B cell (primary cell): ENCODE data around the gene NT5DC2. TPM values are rescaled to one million over a fixed set of nuclear protein-coding genes. Genes with fewer than 3 reads are reported as not detected.

Source experiments
- ATAC-seq: fragments of 200-7000 bp; cut with Tn5 transposase; one replicate; pipeline ENCODE4 v1.10.0; 2021; ENCODE audit warnings: low read depth, mild to moderate bottlenecking, moderate number of reproducible peaks, moderate library complexity
- CTCF ChIA-PET: fragments of 350-600 bp; sonication (Branson Sonifier 250); formaldehyde crosslinking; loops from one replicate; lab custom pipeline; 2021; ENCODE audit warnings: antibody characterized with exemption, inconsistent platforms; lab: Charles Lee
- POLR2A ChIA-PET: fragments of 350-600 bp; sonication (Branson Sonifier 250); formaldehyde crosslinking; loops from one replicate; lab custom pipeline; 2021; ENCODE audit warnings: antibody characterized with exemption; lab: Charles Lee
- DNase-seq: peaks from one replicate; pipeline ENCODE4 v3.0.0; 2013
- H2AFZ ChIP-seq: 2 replicates; pipeline ENCODE4 v1.6.1; 2012; ENCODE audit warnings: mild to moderate bottlenecking, low read depth, low read length; ENCODE audit not compliant: insufficient read depth, poor library complexity, severe bottlenecking
- H3K27ac ChIP-seq, 2 donors: 1 replicate in 1 of 2; 2 replicates in 1 of 2; pipeline ENCODE4 v1.5.1; 2012 to 2013; ENCODE audit warnings: low read length in 2 of 2, mild to moderate bottlenecking in 2 of 2, moderate library complexity in 1 of 2
- H3K27me3 ChIP-seq, 4 experiments: fragments of 200-600 bp in 1 of 4; sonication (generic) in 1 of 4; replicated peaks in 1 of 4; 1 replicate in 2 of 4; 2 replicates in 2 of 4; pipeline versions ENCODE4 v1.6.1 to v1.7.0; 2013 to 2016; ENCODE audit warnings: low read length in 3 of 4, mild to moderate bottlenecking in 2 of 4, mixed read lengths in 1 of 4, moderate library complexity in 1 of 4; ENCODE audit not compliant: insufficient read depth in 4 of 4, control insufficient read depth in 3 of 4; ENCODE audit errors: control extremely low read depth in 1 of 4
- H3K36me3 ChIP-seq, 2 experiments: replicated peaks in 1 of 2; 1 replicate in 1 of 2; 2 replicates in 1 of 2; pipeline versions ENCODE4 v1.6.1 to v1.7.1; 2013; ENCODE audit warnings: low read length in 1 of 2; ENCODE audit not compliant: insufficient read depth in 2 of 2, control insufficient read depth in 1 of 2; ENCODE audit errors: control extremely low read depth in 1 of 2, extremely low read depth in 1 of 2
- H3K4me1 ChIP-seq, 2 donors: fragments of 200-600 bp in 1 of 2; sonication (generic) in 1 of 2; 1 replicate in 1 of 2; 2 replicates in 1 of 2; pipeline versions ENCODE4 v1.5.1 to v1.6.1; 2013 to 2017; ENCODE audit warnings: low read length in 2 of 2; ENCODE audit not compliant: control insufficient read depth in 2 of 2, insufficient read depth in 2 of 2
- H3K4me2 ChIP-seq: replicated peaks from 2 replicates; pipeline ENCODE3; 2012; ENCODE audit warnings: mild to moderate bottlenecking, low read depth, low read length; ENCODE audit not compliant: poor library complexity, severe bottlenecking
- H3K4me3 ChIP-seq, 5 experiments: fragments of 200-600 bp in 1 of 5; sonication (generic) in 1 of 5; 1 replicate in 3 of 5; 2 replicates in 2 of 5; pipeline versions ENCODE4 v1.5.1 to v1.7.0; 2011 to 2016; ENCODE audit warnings: low read length in 4 of 5, mild to moderate bottlenecking in 4 of 5, low read depth in 2 of 5, control low read depth in 1 of 5, moderate library complexity in 1 of 5; ENCODE audit not compliant: insufficient read depth in 1 of 5; ENCODE audit errors: control extremely low read depth in 1 of 5, extremely low read depth in 1 of 5
- H3K79me2 ChIP-seq: fragments of 200-600 bp; sonication (generic); one replicate; pipeline ENCODE4 v1.6.0; 2016; ENCODE audit warnings: low read length; ENCODE audit not compliant: control insufficient read depth, insufficient read depth
- H3K9ac ChIP-seq: fragments of 200-600 bp; sonication (generic); 2 replicates; pipeline ENCODE4 v1.6.1; 2017; ENCODE audit warnings: mild to moderate bottlenecking, low read length, moderate library complexity
- H3K9me3 ChIP-seq, 3 donors: one replicate each; pipeline versions ENCODE4 v1.6.1 to v1.7.1; 2013; ENCODE audit warnings: low read length in 2 of 3; ENCODE audit not compliant: control insufficient read depth in 2 of 3, insufficient read depth in 1 of 3; ENCODE audit errors: control extremely low read depth in 1 of 3
- H4K20me1 ChIP-seq: 2 replicates; pipeline ENCODE4 v1.6.0; 2012; ENCODE audit warnings: mild to moderate bottlenecking, low read length; ENCODE audit not compliant: insufficient read depth, control insufficient read depth, poor library complexity, severe bottlenecking
- H3K27ac Mint-ChIP-seq: one replicate; pipeline ENCODE4 v1.8.0; 2021; ENCODE audit warnings: mixed read lengths
- H3K27me3 Mint-ChIP-seq: one replicate; pipeline ENCODE4 v1.8.0; 2021; ENCODE audit warnings: mixed read lengths
- H3K4me1 Mint-ChIP-seq: one replicate; pipeline ENCODE4 v1.8.0; 2021; ENCODE audit warnings: mixed read lengths
- H3K4me3 Mint-ChIP-seq: one replicate; pipeline ENCODE4 v1.8.0; 2021; ENCODE audit warnings: mixed read lengths
- H3K9me3 Mint-ChIP-seq: one replicate; pipeline ENCODE4 v1.8.0; 2022; ENCODE audit warnings: mixed read lengths; ENCODE audit not compliant: insufficient read depth
- EZH2 ChIP-seq: IDR thresholded peaks from 2 replicates; pipeline ENCODE4 v1.6.1; 2012; ENCODE audit warnings: borderline replicate concordance, low read depth, mild to moderate bottlenecking, moderate library complexity, low read length; ENCODE audit not compliant: insufficient read depth, poor library complexity, severe bottlenecking
- WGBS: methylation state at CpG from one replicate; pipeline ENCODE4 v1.1.5; 2013; ENCODE audit warnings: missing lambda C conversion rate; ENCODE audit not compliant: insufficient coverage; 5-methylcytosine and 5-hydroxymethylcytosine counted together
- intact Hi-C: fragments of 100-400 bp; cut with micrococcal nuclease; formaldehyde crosslinking; loops from one replicate; pipeline ENCODE4 v1.10.0; 2022
- polyA plus RNA-seq: library from polyadenylated mRNA; depleted of rRNA; stranded (reverse); fragments of >200 nt; gene quantifications from 2 replicates; pipeline ENCODE4 v1.2.3, GENCODE V29; 2012
- total RNA-seq, 2 donors: library from RNA; stranded (reverse); fragments of 120-200 nt in 1 of 2; gene quantifications; 1 replicate in 1 of 2; 2 replicates in 1 of 2; pipeline versions ENCODE4 v1.2.3 to v1.2.4, GENCODE V29; 2013 to 2022
- TF ChIP-seq, protein P1 (sequence below): fragments of 200-600 bp; IDR thresholded peaks from one replicate; pipeline ENCODE4 v1.8.0; 2022; ENCODE audit warnings: antibody characterized with exemption, mild to moderate bottlenecking

NT5DC2 gene
- total and polyA plus RNA-seq, 2 donors (not counting 1 experiment from before 2014, with no cell fraction given) = 11.2 to 11.9 TPM

DNA sequence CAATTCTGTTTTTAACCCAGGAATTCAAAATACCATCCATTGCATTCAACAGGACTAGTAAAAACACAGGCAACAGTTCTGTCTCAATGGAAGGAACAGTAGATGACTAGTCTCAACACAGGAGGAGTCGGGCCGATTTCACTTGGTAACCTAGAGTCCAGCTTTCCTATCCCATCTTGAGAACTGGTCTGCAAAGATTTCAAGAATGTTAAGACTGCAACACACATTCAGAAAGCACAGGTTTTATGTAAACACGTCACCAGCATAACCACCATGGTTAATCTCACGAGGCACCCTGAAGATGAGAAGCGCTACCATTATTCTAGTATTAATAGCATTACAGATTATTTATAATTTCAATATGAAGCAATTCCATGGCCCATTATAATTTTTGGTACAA is 24.8 kb upstream of the NT5DC2 start:
- Histone ChIP-seq H3K36me3 (peaks cover 2 to 87% of the 10 kb centered on the region in 2 experiments), H3K4me3 (no peak overlapping the region), H3K4me1 (no peaks in the 10 kb centered on the region), H2AFZ (no peak overlapping the region), H3K4me2 (no peak overlapping the region), H3K79me2 (peaks cover 13% of the 10 kb centered on the region), H3K27me3 (no peaks in the 10 kb centered on the region), H3K9me3 (no peaks in the 10 kb centered on the region), H4K20me1 (no peaks in the 10 kb centered on the region), H3K9ac (no peak overlapping the region), H3K27ac (no peak overlapping the region)
- Mint-ChIP-seq H3K9me3 (no peaks in the 10 kb centered on the region), H3K4me1 (no peaks in the 10 kb centered on the region), H3K4me3 (no peak overlapping the region), H3K27me3 (no peaks in the 10 kb centered on the region), H3K27ac (no peak overlapping the region)
- TF ChIP-seq EZH2 = no peak
- TF ChIP-seq, protein P1, sequence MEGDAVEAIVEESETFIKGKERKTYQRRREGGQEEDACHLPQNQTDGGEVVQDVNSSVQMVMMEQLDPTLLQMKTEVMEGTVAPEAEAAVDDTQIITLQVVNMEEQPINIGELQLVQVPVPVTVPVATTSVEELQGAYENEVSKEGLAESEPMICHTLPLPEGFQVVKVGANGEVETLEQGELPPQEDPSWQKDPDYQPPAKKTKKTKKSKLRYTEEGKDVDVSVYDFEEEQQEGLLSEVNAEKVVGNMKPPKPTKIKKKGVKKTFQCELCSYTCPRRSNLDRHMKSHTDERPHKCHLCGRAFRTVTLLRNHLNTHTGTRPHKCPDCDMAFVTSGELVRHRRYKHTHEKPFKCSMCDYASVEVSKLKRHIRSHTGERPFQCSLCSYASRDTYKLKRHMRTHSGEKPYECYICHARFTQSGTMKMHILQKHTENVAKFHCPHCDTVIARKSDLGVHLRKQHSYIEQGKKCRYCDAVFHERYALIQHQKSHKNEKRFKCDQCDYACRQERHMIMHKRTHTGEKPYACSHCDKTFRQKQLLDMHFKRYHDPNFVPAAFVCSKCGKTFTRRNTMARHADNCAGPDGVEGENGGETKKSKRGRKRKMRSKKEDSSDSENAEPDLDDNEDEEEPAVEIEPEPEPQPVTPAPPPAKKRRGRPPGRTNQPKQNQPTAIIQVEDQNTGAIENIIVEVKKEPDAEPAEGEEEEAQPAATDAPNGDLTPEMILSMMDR = no peak
- WGBS = 100% methylated on average over 2 of the region's 5 CpGs
- ChIA-PET CTCF (no interaction called here), POLR2A (no interaction called here)
- no peak for DNase-seq
- ATAC-seq = no peak
- intact Hi-C loops = no loop called here

GRCh38 chr3:52557011-52557960 is 23.6 kb upstream of the NT5DC2 start:
- H3K4me2 ChIP-seq = no peak overlapping the region
- intact Hi-C loops = no loop called here
- peaks cover 3 to 85% of the 10 kb centered on the region in 2 experiments for H3K36me3 ChIP-seq
- no peak overlapping the region for H3K9ac ChIP-seq
- TF ChIP-seq, protein P1 = no peak
- no peak for TF ChIP-seq EZH2
- peaks cover 13% of the 10 kb centered on the region for H3K79me2 ChIP-seq
- no peaks in the 10 kb centered on the region for H3K4me1 ChIP-seq
- Mint-ChIP-seq H3K27me3 (no peaks in the 10 kb centered on the region), H3K4me1 (no peaks in the 10 kb centered on the region), H3K27ac (no peak overlapping the region), H3K4me3 (no peak overlapping the region), H3K9me3 (no peaks in the 10 kb centered on the region)
- WGBS = 100% methylated on average over 7 of the region's 9 CpGs
- H3K27me3 ChIP-seq = no peaks in the 10 kb centered on the region
- no peaks in the 10 kb centered on the region for H4K20me1 ChIP-seq
- no peak for DNase-seq
- no peak overlapping the region for H3K27ac ChIP-seq
- H3K4me3 ChIP-seq = no peak overlapping the region
- H2AFZ ChIP-seq = no peak overlapping the region
- POLR2A ChIA-PET = no interaction called here
- CTCF ChIA-PET = no interaction called here
- no peaks in the 10 kb centered on the region for H3K9me3 ChIP-seq
- no peak for ATAC-seq
